K562 (cell line): ENCODE results near the gene TRIM44. TPM values are rescaled to one million over a fixed set of nuclear protein-coding genes. Genes with fewer than 3 reads are reported as not detected.

ENCODE experiments used
- ATF1 ChIP-seq, 2 experiments: fragments of 450-650 bp in 1 of 2; IDR thresholded peaks; 2 replicates each; pipeline ENCODE4 v1.6.1; 2016; ENCODE audit warnings: missing compliant biosample characterization in 1 of 2, missing genetic modification characterization in 1 of 2
- C11orf30 ChIP-seq: fragments of 450-650 bp; IDR thresholded peaks from 2 replicates; pipeline ENCODE4 v1.6.1; 2016; ENCODE audit warnings: low read depth, mild to moderate bottlenecking
- CREBBP ChIP-seq: IDR thresholded peaks from one replicate; pipeline ENCODE4 v1.6.1; 2012; ENCODE audit warnings: low read depth, mild to moderate bottlenecking, control low read depth, inconsistent platforms, low read length
- DDX20 ChIP-seq: fragments of 450-650 bp; IDR thresholded peaks from 2 replicates; pipeline ENCODE4 v1.6.1; 2016; ENCODE audit warnings: missing genetic modification characterization, low read depth, mild to moderate bottlenecking, missing compliant biosample characterization, moderate library complexity
- FOXP1 ChIP-seq: sonication (generic); formaldehyde crosslinking; IDR thresholded peaks from 2 replicates; pipeline ENCODE4 v1.8.0; 2022; ENCODE audit warnings: mild to moderate bottlenecking, missing genetic modification reagents
- HES1 ChIP-seq: fragments of 450-650 bp; IDR thresholded peaks from 2 replicates; pipeline ENCODE4 v1.6.1; 2016; ENCODE audit warnings: low read depth, mild to moderate bottlenecking, moderate library complexity
- HMG20A ChIP-seq: fragments of 450-650 bp; formaldehyde crosslinking; conservative IDR thresholded peaks from 2 replicates; pipeline ENCODE4 v1.4.0; 2020; ENCODE audit warnings: mild to moderate bottlenecking, mixed read lengths
- MXI1 ChIP-seq: IDR thresholded peaks from 2 replicates; pipeline ENCODE4 v1.6.1; 2011; ENCODE audit warnings: low read depth, mild to moderate bottlenecking, improper control_type of control experiment, low read length
- MYBL2 ChIP-seq, 2 experiments: fragments of 450-650 bp in 1 of 2; sonication (generic) in 1 of 2; formaldehyde crosslinking in 1 of 2; IDR thresholded peaks; 2 replicates each; pipeline versions ENCODE4 v1.6.1 to v1.8.1; 2017 to 2022; ENCODE audit warnings: borderline replicate concordance in 1 of 2, inconsistent platforms in 1 of 2, low read depth in 1 of 2, mild to moderate bottlenecking in 1 of 2, missing genetic modification reagents in 1 of 2, moderate library complexity in 1 of 2
- PREB ChIP-seq: sonication (generic); formaldehyde crosslinking; IDR thresholded peaks from 2 replicates; pipeline ENCODE4 v1.8.1; 2023; ENCODE audit warnings: mild to moderate bottlenecking, missing genetic modification reagents
- RNF219 ChIP-seq: fragments of 250-450 bp; sonication (Bioruptor Pico); IDR thresholded peaks from 2 replicates; pipeline ENCODE4 v1.5.0; 2022; ENCODE audit warnings: mild to moderate bottlenecking
- SIN3A ChIP-seq, 2 experiments: fragments of 150-350 bp in 1 of 2; IDR thresholded peaks; 2 replicates each; pipeline ENCODE4 v1.6.1; 2011 to 2016; ENCODE audit warnings: borderline replicate concordance in 2 of 2, low read depth in 2 of 2, low read length in 2 of 2, mild to moderate bottlenecking in 2 of 2, moderate library complexity in 2 of 2; ENCODE audit not compliant: control insufficient read depth in 1 of 2
- TAL1 ChIP-seq: fragments of 450-650 bp; IDR thresholded peaks from 2 replicates; pipeline ENCODE4 v1.6.1; 2016; ENCODE audit warnings: mild to moderate bottlenecking
- TCFL5 ChIP-seq: fragments of 250-450 bp; sonication (Bioruptor Pico); conservative IDR thresholded peaks from 2 replicates; pipeline ENCODE4 v1.6.1; 2021; ENCODE audit warnings: mild to moderate bottlenecking, moderate library complexity, matching md5 sums
- TOE1 ChIP-seq, 2 experiments: fragments of 450-650 bp in 1 of 2; sonication (generic) in 1 of 2; formaldehyde crosslinking in 1 of 2; IDR thresholded peaks; 2 replicates each; pipeline versions ENCODE4 v1.7.1 to v1.8.0; 2016 to 2022; ENCODE audit warnings: borderline replicate concordance in 2 of 2, mild to moderate bottlenecking in 2 of 2, antibody characterized with exemption in 1 of 2, inconsistent platforms in 1 of 2, low read depth in 1 of 2, missing genetic modification reagents in 1 of 2, moderate library complexity in 1 of 2
- TSC22D4 ChIP-seq: fragments of 450-650 bp; IDR thresholded peaks from 2 replicates; pipeline ENCODE4 v1.6.1; 2016; ENCODE audit warnings: missing genetic modification characterization, missing biosample characterization, control low read depth
- YY1 ChIP-seq, 3 experiments: IDR thresholded peaks; 2 replicates each; pipeline ENCODE4 v1.6.1; 2011; ENCODE audit warnings: low read length in 2 of 3, mild to moderate bottlenecking in 2 of 3, moderate library complexity in 2 of 3, borderline replicate concordance in 1 of 3, control low read depth in 1 of 3, low read depth in 1 of 3; ENCODE audit not compliant: insufficient read depth in 3 of 3, insufficient replicate concordance in 2 of 3, control insufficient read depth in 1 of 3, insufficient read length in 1 of 3; ENCODE audit errors: extremely low read depth in 1 of 3
- ZBED1 ChIP-seq: IDR thresholded peaks from 2 replicates; pipeline ENCODE4 v1.6.1; 2014
- ZNF133 ChIP-seq: fragments of 250-450 bp; sonication (Bioruptor Pico); IDR thresholded peaks from 2 replicates; pipeline ENCODE4 v1.4.0; 2020; ENCODE audit warnings: mild to moderate bottlenecking
- ZNF583 ChIP-seq: fragments of 250-450 bp; sonication (Bioruptor Pico); IDR thresholded peaks from 2 replicates; pipeline ENCODE4 v1.4.0; 2020
- ZNF584 ChIP-seq: fragments of 200-800 bp; sonication (Bioruptor generic); IDR thresholded peaks from 2 replicates; pipeline ENCODE4 v1.6.1; 2016; ENCODE audit warnings: low read depth, mild to moderate bottlenecking, missing genetic modification characterization, missing compliant biosample characterization
- ZNF644 ChIP-seq: fragments of 200-800 bp; sonication (Bioruptor generic); IDR thresholded peaks from 2 replicates; pipeline ENCODE4 v1.6.1; 2016; ENCODE audit warnings: low read depth, missing genetic modification characterization, missing compliant biosample characterization
- ZSCAN29 ChIP-seq: fragments of 450-650 bp; IDR thresholded peaks from 2 replicates; pipeline ENCODE4 v1.6.1; 2017
- polyA plus RNA-seq, 8 experiments: library from polyadenylated mRNA; depleted of rRNA in 4 of 8; stranded (reverse) in 5 of 8; unstranded in 3 of 8; fragments of >200 nt; fragmentation: Nextera tagmentation in 2 of 8; fragmentation: Illumina TruSeq in 1 of 8; extraction: Ambion mirVana in 2 of 8; extraction: Trizol in 1 of 8; gene quantifications; 2 replicates each; pipeline versions ENCODE4 v1.2.1 to v1.2.3, GENCODE V29; 2011 to 2014; ENCODE audit warnings: inconsistent platforms in 1 of 8, missing spikeins in 1 of 8
- total RNA-seq, 7 experiments: library from RNA; depleted of rRNA in 6 of 7; stranded (reverse); fragments of >200 nt in 6 of 7; fragmentation: Illumina TruSeq in 2 of 7; extraction: Trizol in 2 of 7; gene quantifications; 2 replicates each; pipeline versions ENCODE4 v1.2.1 to v1.2.3, GENCODE V29; 2011 to 2021; ENCODE audit warnings: low replicate concordance in 1 of 7

Gene TRIM44
- total and polyA plus RNA-seq, 9 of the 15 experiments (the other 6 are each of a cell fraction or from before 2014, with no cell fraction given): 8.3 to 105 (median 37.2) TPM

GRCh38 chr11:35663408-35663702, 780 bp downstream of the TRIM44 start (continued):
- TF ChIP-seq RNF219 (CRISPR knock-in tag): no peak
- no peak for TF ChIP-seq YY1 (IDR thresholded peaks at IDR 0.05; ENCODE audit: borderline replicate concordance in 1 of 3, control insufficient read depth in 1 of 3, extremely low read depth in 1 of 3, insufficient read depth in 3 of 3, insufficient read length in 1 of 3, insufficient replicate concordance in 2 of 3, low read depth in 1 of 3, low read length in 2 of 3)
- TF ChIP-seq C11orf30: no peak
- no peak for TF ChIP-seq SIN3A (IDR thresholded peaks at IDR 0.05; ENCODE audit: borderline replicate concordance in 2 of 2, control insufficient read depth in 1 of 2, low read depth in 2 of 2, low read length in 2 of 2)
- TF ChIP-seq ATF1 (CRISPR knock-in tag; IDR thresholded peaks at IDR 0.05): no peak
- no peak for TF ChIP-seq ATF1 (tag; IDR thresholded peaks at IDR 0.05)
- peak; percentile 28; the same call in 1 of the 2 replicates for TF ChIP-seq ZSCAN29
- no peak for TF ChIP-seq TCFL5 (CRISPR knock-in tag)
- no peak for TF ChIP-seq ZNF584
- no peak for TF ChIP-seq ZNF644 (tag)
- TF ChIP-seq ZNF583 (CRISPR knock-in tag): no peak
- no peak; the same call in 1 of the 2 replicates for TF ChIP-seq MYBL2 (IDR thresholded peaks at IDR 0.05; ENCODE audit: low read depth)
- no peak for TF ChIP-seq MYBL2 (CRISPR knock-in tag; IDR thresholded peaks at IDR 0.05; ENCODE audit: borderline replicate concordance)
- TF ChIP-seq TAL1: no peak; the same call in 1 of the 2 replicates
- TF ChIP-seq ZBED1: no peak
- TF ChIP-seq TSC22D4 (tag): no peak
- TF ChIP-seq PREB (CRISPR knock-in tag): no peak
- no peak for TF ChIP-seq FOXP1
- no peak for TF ChIP-seq CREBBP
- no peak for TF ChIP-seq MXI1
- no peak for TF ChIP-seq ZNF133 (CRISPR knock-in tag)
- no peak for TF ChIP-seq HMG20A (CRISPR knock-in tag)
- no peak for TF ChIP-seq DDX20
- TF ChIP-seq TOE1 (IDR thresholded peaks at IDR 0.05; ENCODE audit: borderline replicate concordance): no peak; the same call in 1 of the 2 replicates
- no peak for TF ChIP-seq TOE1 (CRISPR knock-in tag; IDR thresholded peaks at IDR 0.05; ENCODE audit: borderline replicate concordance, low read depth)
- TF ChIP-seq HES1: no peak
